Melanocyte of skin (primary cell): Measurements from ENCODE around the gene PTPN23. TPM values are rescaled to one million over a fixed set of nuclear protein-coding genes. Genes with fewer than 3 reads are reported as not detected.

Source experiments
- total RNA-seq, 2 donors: library from RNA; depleted of rRNA; stranded (reverse); fragments of >200 nt; gene quantifications; 2 replicates each; pipeline ENCODE4 v1.2.3, GENCODE V29; 2012

Gene PTPN23, protein sequence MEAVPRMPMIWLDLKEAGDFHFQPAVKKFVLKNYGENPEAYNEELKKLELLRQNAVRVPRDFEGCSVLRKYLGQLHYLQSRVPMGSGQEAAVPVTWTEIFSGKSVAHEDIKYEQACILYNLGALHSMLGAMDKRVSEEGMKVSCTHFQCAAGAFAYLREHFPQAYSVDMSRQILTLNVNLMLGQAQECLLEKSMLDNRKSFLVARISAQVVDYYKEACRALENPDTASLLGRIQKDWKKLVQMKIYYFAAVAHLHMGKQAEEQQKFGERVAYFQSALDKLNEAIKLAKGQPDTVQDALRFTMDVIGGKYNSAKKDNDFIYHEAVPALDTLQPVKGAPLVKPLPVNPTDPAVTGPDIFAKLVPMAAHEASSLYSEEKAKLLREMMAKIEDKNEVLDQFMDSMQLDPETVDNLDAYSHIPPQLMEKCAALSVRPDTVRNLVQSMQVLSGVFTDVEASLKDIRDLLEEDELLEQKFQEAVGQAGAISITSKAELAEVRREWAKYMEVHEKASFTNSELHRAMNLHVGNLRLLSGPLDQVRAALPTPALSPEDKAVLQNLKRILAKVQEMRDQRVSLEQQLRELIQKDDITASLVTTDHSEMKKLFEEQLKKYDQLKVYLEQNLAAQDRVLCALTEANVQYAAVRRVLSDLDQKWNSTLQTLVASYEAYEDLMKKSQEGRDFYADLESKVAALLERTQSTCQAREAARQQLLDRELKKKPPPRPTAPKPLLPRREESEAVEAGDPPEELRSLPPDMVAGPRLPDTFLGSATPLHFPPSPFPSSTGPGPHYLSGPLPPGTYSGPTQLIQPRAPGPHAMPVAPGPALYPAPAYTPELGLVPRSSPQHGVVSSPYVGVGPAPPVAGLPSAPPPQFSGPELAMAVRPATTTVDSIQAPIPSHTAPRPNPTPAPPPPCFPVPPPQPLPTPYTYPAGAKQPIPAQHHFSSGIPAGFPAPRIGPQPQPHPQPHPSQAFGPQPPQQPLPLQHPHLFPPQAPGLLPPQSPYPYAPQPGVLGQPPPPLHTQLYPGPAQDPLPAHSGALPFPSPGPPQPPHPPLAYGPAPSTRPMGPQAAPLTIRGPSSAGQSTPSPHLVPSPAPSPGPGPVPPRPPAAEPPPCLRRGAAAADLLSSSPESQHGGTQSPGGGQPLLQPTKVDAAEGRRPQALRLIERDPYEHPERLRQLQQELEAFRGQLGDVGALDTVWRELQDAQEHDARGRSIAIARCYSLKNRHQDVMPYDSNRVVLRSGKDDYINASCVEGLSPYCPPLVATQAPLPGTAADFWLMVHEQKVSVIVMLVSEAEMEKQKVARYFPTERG (N-terminal part only)
- total RNA-seq, result 10 to 100 TPM; 18.9 to 30.0 TPM

DNA sequence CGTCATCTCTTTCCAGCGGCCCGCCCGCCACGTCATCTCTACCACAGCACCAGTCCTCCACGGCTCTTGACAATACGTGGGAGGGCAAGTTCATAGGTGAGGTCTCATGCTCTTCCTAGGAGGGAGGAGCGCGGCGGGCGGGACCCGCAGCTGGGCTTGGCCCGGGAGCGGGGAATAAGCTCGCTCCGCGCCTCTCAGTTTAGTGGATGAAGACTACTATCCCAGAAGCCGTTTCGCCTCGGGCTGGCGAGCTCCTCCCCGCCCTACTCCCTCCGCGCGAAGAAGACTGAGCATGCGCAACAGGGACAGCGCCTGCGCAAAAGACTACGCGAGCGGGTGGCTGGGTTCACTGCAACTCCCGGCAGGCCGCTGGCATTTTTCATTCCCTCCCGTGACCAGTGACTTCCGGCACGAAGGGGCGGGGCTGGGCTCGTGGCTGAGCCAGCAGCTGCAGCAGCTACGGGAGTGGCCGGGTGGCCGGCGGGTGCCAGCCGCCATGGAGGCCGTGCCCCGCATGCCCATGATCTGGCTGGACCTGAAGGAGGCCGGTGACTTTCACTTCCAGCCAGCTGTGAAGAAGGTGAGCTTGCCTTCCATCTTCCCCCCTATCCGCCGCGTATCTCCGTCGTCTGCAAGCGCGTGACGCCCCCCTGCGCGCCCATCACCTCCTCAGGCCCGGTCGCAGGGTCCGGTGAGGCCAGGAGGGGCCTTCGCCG, at the start of gene PTPN23:
Gene PTPN23, plus strand, starts transcription at position 421 of the 716 bp plus-strand sequence. Its CDS starts 76 bp downstream, at position 497.

Other genes with a start within 250 kb of the PTPN23 start
- gene SETD2, start 216.9 kb upstream of the PTPN23 start, total RNA-seq, result 10 to 100 TPM; 25.0 to 27.5 TPM
- gene KIF9, start 98.2 kb upstream of the PTPN23 start, total RNA-seq, result 1 to 10 TPM; 3.1 to 6.3 TPM
- gene KLHL18, start 98.1 kb upstream of the PTPN23 start, total RNA-seq, result 10 to 100 TPM; 15.1 to 28.0 TPM
- gene SCAP, start 94.9 kb downstream of the PTPN23 start, total RNA-seq, result 10 to 100 TPM; 54.4 to 62.9 TPM
- 10 to 100 TPM; 33.4 to 38.6 TPM for gene ELP6, start 132.7 kb downstream of the PTPN23 start, total RNA-seq
- under 1 TPM; 0.33 to 0.34 TPM for gene CSPG5, start 197.8 kb downstream of the PTPN23 start, total RNA-seq